Measurements from ENCODE around the gene TMEM72.

DNA sequence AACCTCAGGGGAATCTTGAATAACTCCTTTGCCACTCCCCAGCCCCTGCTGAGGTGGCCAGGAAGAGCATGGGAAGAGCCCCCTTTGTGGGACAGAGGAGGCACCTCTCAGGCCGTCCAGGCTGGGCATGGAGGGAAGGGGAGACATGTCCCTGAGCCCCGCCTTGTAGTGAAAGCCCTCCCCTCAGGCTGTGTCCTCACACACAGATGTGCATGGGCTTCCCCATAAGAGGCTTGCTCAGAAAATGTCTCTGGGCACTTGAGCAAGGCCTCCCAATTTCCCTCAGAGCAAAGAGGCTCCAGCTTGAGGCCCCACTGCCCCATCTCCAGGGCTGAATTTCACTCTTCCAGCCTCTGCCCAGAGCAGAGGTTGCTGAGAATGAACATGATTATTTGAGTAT is 3.8 kb downstream of the TMEM72 start:
- TF ChIP-seq CTCF (conservative IDR thresholded peaks at IDR 0.05): no peak
- TF ChIP-seq EZH2 (IDR thresholded peaks at IDR 0.05; ENCODE audit: low read depth): no peak
